ENCODE results near the gene SCP2D1. TPM values are rescaled to one million over a fixed set of nuclear protein-coding genes. Genes with fewer than 3 reads are reported as not detected.

The SCP2D1 gene
- total and polyA plus RNA-seq, 2 experiments from 2014 or later = not detected

DNA sequence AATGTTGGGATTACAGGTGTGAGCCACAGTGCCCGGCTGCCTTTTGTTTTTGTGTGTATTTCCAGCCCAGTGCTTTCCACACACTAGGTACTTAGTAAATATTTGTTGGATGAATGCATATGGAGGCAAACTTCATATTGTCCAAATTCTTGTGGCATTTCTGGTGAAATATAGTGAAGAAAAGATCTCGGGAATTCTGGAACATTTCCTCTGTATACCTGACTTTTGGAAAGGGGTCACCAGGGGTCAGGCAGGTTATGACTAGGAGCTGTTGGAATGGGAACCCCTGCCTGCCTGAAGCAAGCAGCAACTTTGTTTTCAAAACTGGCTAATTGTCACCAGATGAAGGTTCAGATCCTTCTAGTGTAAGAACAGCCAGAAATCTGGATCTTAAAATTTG, 12.1 kb upstream of the SCP2D1 start:
- H3K9me3 ChIP-seq (ENCODE audit: low read depth) = no peaks in the 10 kb centered on the region
- H3K36me3 ChIP-seq = no peaks in the 10 kb centered on the region
- no peak for DNase-seq (ENCODE audit: low read depth in 1 of 2, low spot score in 1 of 2)
- H3K4me3 ChIP-seq = no peak overlapping the region
- TF ChIP-seq, protein P1, sequence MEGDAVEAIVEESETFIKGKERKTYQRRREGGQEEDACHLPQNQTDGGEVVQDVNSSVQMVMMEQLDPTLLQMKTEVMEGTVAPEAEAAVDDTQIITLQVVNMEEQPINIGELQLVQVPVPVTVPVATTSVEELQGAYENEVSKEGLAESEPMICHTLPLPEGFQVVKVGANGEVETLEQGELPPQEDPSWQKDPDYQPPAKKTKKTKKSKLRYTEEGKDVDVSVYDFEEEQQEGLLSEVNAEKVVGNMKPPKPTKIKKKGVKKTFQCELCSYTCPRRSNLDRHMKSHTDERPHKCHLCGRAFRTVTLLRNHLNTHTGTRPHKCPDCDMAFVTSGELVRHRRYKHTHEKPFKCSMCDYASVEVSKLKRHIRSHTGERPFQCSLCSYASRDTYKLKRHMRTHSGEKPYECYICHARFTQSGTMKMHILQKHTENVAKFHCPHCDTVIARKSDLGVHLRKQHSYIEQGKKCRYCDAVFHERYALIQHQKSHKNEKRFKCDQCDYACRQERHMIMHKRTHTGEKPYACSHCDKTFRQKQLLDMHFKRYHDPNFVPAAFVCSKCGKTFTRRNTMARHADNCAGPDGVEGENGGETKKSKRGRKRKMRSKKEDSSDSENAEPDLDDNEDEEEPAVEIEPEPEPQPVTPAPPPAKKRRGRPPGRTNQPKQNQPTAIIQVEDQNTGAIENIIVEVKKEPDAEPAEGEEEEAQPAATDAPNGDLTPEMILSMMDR (IDR thresholded peaks at IDR 0.05; ENCODE audit: low read depth, low read length) = no peak
- H3K4me1 ChIP-seq (ENCODE audit: low read depth) = no peaks in the 10 kb centered on the region
- H3K27me3 ChIP-seq = peaks cover 5% of the 10 kb centered on the region
- H3K27ac ChIP-seq = no peak overlapping the region

DNA sequence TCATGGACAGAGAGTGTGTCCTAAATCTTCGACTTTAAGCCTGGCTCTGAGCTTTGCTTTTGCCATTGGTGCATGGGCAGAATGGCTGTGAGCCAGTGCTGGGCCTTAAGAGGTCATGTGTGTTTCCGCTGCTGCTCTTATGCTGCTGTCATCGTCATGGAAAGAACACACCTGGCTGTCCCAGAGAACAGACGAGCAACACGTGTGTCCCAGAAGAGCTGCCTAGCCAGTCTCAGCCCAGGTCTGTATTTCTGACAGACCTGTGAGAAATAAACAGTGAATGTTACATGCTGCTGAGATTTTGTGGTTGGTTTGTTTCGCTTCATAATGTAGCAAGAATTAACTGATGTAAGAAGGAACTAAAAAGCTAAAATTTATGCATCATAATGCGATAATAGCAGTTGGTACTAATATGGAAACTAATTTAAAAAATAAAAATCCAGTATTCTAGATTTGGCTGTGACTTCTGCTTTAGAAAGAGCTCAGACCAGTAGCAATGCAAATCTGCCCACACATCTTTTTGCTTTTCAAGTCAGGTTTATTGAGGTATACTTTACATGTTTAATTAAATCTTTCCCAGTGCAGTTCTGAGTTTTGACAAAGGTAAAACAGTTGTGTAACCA, 11.5 kb upstream of the SCP2D1 start:
- Histone ChIP-seq H3K4me3 (no peak overlapping the region), H3K4me1 (ENCODE audit: low read depth) (no peaks in the 10 kb centered on the region), H3K27ac (no peak overlapping the region), H3K9me3 (ENCODE audit: low read depth) (no peaks in the 10 kb centered on the region), H3K27me3 (peaks cover 5% of the 10 kb centered on the region), H3K36me3 (no peaks in the 10 kb centered on the region)
- DNase-seq (ENCODE audit: low read depth in 1 of 2, low spot score in 1 of 2) = no peak
- TF ChIP-seq, protein P1 (IDR thresholded peaks at IDR 0.05; ENCODE audit: low read depth, low read length) = no peak

DNA sequence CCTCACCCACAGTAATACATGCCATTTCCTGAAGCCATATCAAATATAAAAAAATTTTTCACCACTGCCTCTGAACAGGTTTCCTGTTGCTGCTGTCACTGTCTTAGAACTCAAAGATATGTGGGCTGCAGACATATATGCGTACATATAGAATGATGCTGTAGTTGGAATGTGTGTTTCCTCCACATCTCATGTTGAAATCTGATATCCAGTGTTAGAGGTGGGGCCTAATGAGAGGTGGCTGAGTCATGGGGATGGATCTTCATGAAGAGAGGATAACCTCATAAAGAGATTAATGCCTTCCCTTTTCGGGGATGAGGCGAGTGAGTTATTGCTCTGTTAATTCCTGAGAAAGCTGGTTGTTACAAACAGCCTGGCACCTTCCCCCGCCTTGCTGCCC, 7.7 kb upstream of the SCP2D1 start:
- no peak overlapping the region for H3K4me3 ChIP-seq
- DNase-seq (ENCODE audit: low read depth in 1 of 2, low spot score in 1 of 2) = no peak
- no peaks in the 10 kb centered on the region for H3K27me3 ChIP-seq
- H3K4me1 ChIP-seq (ENCODE audit: low read depth) = no peaks in the 10 kb centered on the region
- H3K36me3 ChIP-seq = no peaks in the 10 kb centered on the region
- TF ChIP-seq, protein P1 (IDR thresholded peaks at IDR 0.05; ENCODE audit: low read depth, low read length) = no peak
- H3K27ac ChIP-seq = no peak overlapping the region
- H3K9me3 ChIP-seq (ENCODE audit: low read depth) = no peaks in the 10 kb centered on the region

DNA sequence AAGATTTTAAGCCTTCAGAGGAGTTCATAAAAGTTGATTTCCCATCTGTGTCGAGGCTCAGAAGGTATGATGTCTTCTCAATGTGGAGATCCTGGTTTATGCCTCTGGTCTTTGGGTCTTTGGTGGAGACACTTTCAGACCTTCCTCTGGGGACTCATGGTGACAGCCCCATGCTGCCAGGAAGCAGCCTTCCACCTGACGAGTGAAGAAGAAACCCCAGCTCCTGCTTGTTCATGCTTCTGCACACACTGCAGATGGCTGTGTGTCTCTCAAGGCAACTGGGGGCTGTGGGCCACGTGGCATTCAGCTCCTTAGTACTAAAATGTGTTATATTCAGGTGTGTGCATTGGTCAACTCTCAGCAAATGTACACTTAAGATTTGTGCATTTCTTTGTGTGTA, 4.9 kb upstream of the SCP2D1 start:
- Histone ChIP-seq H3K27ac (no peak overlapping the region), H3K4me1 (ENCODE audit: low read depth) (no peaks in the 10 kb centered on the region), H3K27me3 (no peaks in the 10 kb centered on the region), H3K9me3 (ENCODE audit: low read depth) (no peaks in the 10 kb centered on the region), H3K36me3 (no peaks in the 10 kb centered on the region), H3K4me3 (no peak overlapping the region)
- TF ChIP-seq, protein P1 (IDR thresholded peaks at IDR 0.05; ENCODE audit: low read depth, low read length) = no peak
- DNase-seq (ENCODE audit: low read depth in 1 of 2, low spot score in 1 of 2) = no peak

DNA sequence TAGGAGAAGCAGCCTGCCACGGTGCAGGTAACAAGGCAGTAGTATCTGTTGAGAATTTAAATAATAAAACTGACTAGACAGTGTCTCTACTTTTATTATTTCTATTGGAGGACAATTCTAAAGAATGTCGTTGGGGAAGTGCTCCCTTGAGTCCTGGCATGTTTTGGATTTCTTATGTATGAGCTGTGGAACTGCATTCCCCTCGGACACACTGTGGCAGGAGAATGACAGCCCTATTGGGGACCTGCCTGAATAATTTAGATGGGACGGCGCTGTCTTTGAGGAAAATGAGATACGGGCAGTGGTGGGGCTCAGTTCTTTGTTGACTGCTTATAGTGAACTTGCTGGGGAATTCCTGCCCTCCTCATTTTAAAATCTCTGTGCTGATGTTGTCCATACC, 2.4 kb upstream of the SCP2D1 start:
- Histone ChIP-seq H3K27ac (no peak overlapping the region), H3K36me3 (no peaks in the 10 kb centered on the region), H3K27me3 (no peaks in the 10 kb centered on the region), H3K4me3 (no peak overlapping the region), H3K9me3 (ENCODE audit: low read depth) (no peaks in the 10 kb centered on the region), H3K4me1 (ENCODE audit: low read depth) (no peaks in the 10 kb centered on the region)
- TF ChIP-seq, protein P1 (IDR thresholded peaks at IDR 0.05; ENCODE audit: low read depth, low read length) = no peak
- no peak for DNase-seq (ENCODE audit: low read depth in 1 of 2, low spot score in 1 of 2)
